Thymus (tissue), 11 donors: ENCODE data around the gene ZFPM1. TPM values are rescaled to one million over a fixed set of nuclear protein-coding genes. Genes with fewer than 3 reads are reported as not detected.
A peak's percentile ranks its signal among the peaks of the same experiment; 100 is the strongest.

Experiments used
- DNase-seq, 9 donors: peaks; one replicate each; pipeline ENCODE4 v3.0.0-alpha.2; 2013; ENCODE audit warnings: low spot score in 9 of 9, low read depth in 6 of 9, missing footprints in 1 of 9
- H3K27ac ChIP-seq, 2 donors: one replicate each; pipeline ENCODE4 v1.5.1; 2013; ENCODE audit warnings: control low read depth in 1 of 2, low read depth in 1 of 2, low read length in 1 of 2, mild to moderate bottlenecking in 1 of 2, moderate library complexity in 1 of 2
- H3K27me3 ChIP-seq, 2 donors: one replicate each; pipeline ENCODE4 v1.5.1; 2013; ENCODE audit warnings: low read length in 1 of 2; ENCODE audit not compliant: control insufficient read depth in 2 of 2, insufficient read depth in 1 of 2
- H3K36me3 ChIP-seq, 2 donors: one replicate each; pipeline ENCODE4 v1.5.1; 2013; ENCODE audit warnings: low read length in 1 of 2, mild to moderate bottlenecking in 1 of 2, moderate library complexity in 1 of 2; ENCODE audit not compliant: control insufficient read depth in 2 of 2, insufficient read depth in 2 of 2
- H3K4me1 ChIP-seq, 2 donors: one replicate each; pipeline ENCODE4 v1.5.1; 2013; ENCODE audit warnings: low read length in 2 of 2; ENCODE audit not compliant: control insufficient read depth in 2 of 2, insufficient read depth in 2 of 2
- H3K4me3 ChIP-seq, 2 donors: one replicate each; pipeline ENCODE4 v1.5.1; 2013; ENCODE audit warnings: low read length in 2 of 2, control low read depth in 1 of 2, mild to moderate bottlenecking in 1 of 2
- H3K9me3 ChIP-seq, 2 donors: one replicate each; pipeline ENCODE4 v1.5.1; 2013; ENCODE audit warnings: low read length in 1 of 2, mild to moderate bottlenecking in 1 of 2; ENCODE audit not compliant: control insufficient read depth in 2 of 2, insufficient read depth in 1 of 2
- WGBS: extraction: QIAGEN DNeasy Blood & Tissue Kit; methylation state at CpG from one replicate; pipeline ENCODE4 v1.1.7; 2013; 5-methylcytosine and 5-hydroxymethylcytosine counted together
- polyA plus RNA-seq: library from polyadenylated mRNA; stranded (reverse); fragments of 200-250 nt; gene quantifications from one replicate; pipeline ENCODE4 v1.2.3, GENCODE V29; 2013
- total RNA-seq: library from RNA; stranded (reverse); fragments of 120-200 nt; gene quantifications from one replicate; pipeline ENCODE4 v1.2.4, GENCODE V29; 2013
- donor health status: healthy.

Gene ZFPM1
- total and polyA plus RNA-seq, 2 donors: 1.6 to 4.2 TPM

GRCh38 chr16:88524274-88524972 is 71.3 kb downstream of the ZFPM1 start:
- peaks cover 2 to 23% of the 10 kb centered on the region in 2 donors for H3K36me3 ChIP-seq
- no peaks in the 10 kb centered on the region for H3K27me3 ChIP-seq
- DNase-seq: no peak
- 88% methylated on average over 18 of the region's 18 CpGs for WGBS
- no peak overlapping the region for H3K27ac ChIP-seq
- no peak overlapping the region for H3K4me3 ChIP-seq
- no peaks in the 10 kb centered on the region for H3K9me3 ChIP-seq
- H3K4me1 ChIP-seq: peaks cover 0 to 6% of the 10 kb centered on the region in 2 donors

DNA sequence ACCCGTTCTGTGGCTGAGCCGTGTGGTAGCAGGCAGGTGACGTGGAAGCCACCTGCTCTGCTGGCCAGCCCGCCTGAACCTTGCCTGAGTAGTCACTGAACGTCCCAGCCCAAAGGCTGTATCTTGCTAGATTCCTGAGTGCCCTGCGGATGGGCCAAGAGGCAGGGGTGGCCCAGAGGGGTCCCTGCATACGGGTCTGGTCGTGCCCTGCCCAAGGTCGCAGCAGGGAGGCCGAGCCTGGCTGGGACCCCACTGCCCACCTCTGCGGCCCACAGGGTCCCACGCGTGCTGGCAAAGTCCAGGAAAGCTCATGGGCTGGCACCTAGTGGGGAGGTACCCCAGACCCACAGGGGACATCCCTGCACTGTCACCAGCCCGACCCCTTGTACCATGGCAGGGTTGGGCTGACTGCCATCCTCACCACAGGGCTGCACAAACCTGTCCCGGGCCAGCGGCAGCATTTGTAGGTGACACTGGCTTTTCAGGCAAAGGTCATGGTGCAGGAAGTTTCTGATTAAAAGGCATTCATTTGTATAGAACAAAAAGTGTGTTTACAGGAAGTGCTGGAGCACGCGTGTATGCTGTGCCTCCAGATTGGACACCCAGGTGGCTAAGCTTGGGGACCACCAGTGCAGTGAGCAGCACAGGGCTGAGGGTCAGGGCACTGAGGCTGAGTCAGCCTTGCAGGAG is 72.0 kb downstream of the ZFPM1 start:
- no peak for DNase-seq
- no peaks in the 10 kb centered on the region for H3K27me3 ChIP-seq
- peaks cover 4 to 28% of the 10 kb centered on the region in 2 donors for H3K36me3 ChIP-seq
- no peak overlapping the region for H3K27ac ChIP-seq
- 84% methylated on average over 18 of the region's 18 CpGs for WGBS
- no peaks in the 10 kb centered on the region for H3K9me3 ChIP-seq
- no peak overlapping the region for H3K4me3 ChIP-seq
- peaks cover 0 to 8% of the 10 kb centered on the region in 2 donors for H3K4me1 ChIP-seq

- H3K27me3 ChIP-seq: no peaks in the 10 kb centered on the region
- peaks cover 0 to 10% of the 10 kb centered on the region in 2 donors for H3K4me1 ChIP-seq
- no peak for DNase-seq
- no peak overlapping the region for H3K27ac ChIP-seq
- 76% methylated on average over 17 of the region's 17 CpGs for WGBS
- peaks cover 6 to 29% of the 10 kb centered on the region in 2 donors for H3K36me3 ChIP-seq
- no peaks in the 10 kb centered on the region for H3K9me3 ChIP-seq
- no peak overlapping the region for H3K4me3 ChIP-seq
Measured at GRCh38 chr16:88525663-88525990, 72.5 kb downstream of the ZFPM1 start.

- H3K27ac ChIP-seq: peak overlapping the region in 1 of 2 donors; percentile 26
- H3K36me3 ChIP-seq: peaks cover 6 to 31% of the 10 kb centered on the region in 2 donors
- H3K9me3 ChIP-seq: no peaks in the 10 kb centered on the region
- no peaks in the 10 kb centered on the region for H3K27me3 ChIP-seq
- DNase-seq: no peak
- peaks cover 0 to 12% of the 10 kb centered on the region in 2 donors for H3K4me1 ChIP-seq
- no peak overlapping the region for H3K4me3 ChIP-seq
- 91% methylated on average over 29 of the region's 29 CpGs for WGBS
Measured at GRCh38 chr16:88526008-88526905, 73.2 kb downstream of the ZFPM1 start.

- no peak overlapping the region for H3K4me3 ChIP-seq
- H3K4me1 ChIP-seq: peaks cover 0 to 14% of the 10 kb centered on the region in 2 donors
- DNase-seq: no peak
- H3K36me3 ChIP-seq: peaks cover 6 to 31% of the 10 kb centered on the region in 2 donors
- 94% methylated on average over 9 of the region's 9 CpGs for WGBS
- H3K9me3 ChIP-seq: no peaks in the 10 kb centered on the region
- H3K27me3 ChIP-seq: no peaks in the 10 kb centered on the region
- H3K27ac ChIP-seq: no peak overlapping the region
Measured at GRCh38 chr16:88526906-88527185, 73.8 kb downstream of the ZFPM1 start.

DNA sequence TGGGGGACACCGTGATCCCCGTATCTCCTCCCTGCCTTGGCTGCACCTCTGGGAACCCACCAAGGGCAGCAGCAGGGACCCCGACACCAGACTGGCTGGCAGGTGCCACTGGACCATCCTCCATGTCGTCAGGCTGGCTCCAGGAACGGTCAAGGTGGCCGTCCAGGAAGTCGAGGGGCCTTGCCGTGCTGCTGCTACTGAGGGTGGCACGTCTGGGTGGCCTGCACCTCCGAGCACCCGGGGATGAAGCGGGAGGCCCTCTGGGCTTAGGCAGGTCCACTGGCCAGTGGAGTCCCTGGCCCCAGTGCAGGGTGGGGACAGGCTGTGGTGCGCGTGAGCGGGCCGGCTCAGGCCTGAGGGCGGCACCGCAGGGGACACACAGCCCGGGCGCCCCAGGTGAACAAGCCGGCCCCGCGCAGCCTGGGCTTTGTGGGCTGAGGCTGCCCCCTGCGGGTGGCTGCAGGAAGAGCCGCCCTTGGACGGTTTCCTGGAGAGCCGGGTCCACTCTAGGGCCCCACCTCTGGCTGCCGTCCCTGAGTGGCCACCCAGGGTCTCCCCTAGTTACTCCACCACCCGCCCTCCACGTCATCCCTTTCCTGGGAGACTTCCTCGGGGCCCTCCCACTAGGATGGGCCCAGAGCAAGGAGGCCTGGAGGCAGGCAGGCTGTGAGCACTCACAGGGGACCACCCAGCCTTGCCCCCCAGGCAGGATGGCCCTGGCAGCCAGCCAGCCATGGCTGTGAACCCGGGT is 74.3 kb downstream of the ZFPM1 start:
- peak in 6 of 9 donors; percentile 13 to 67 (median 41) for DNase-seq
- Histone ChIP-seq H3K4me1 (peaks cover 0 to 14% of the 10 kb centered on the region in 2 donors), H3K27me3 (no peaks in the 10 kb centered on the region), H3K27ac (no peak overlapping the region), H3K4me3 (no peak overlapping the region), H3K9me3 (no peaks in the 10 kb centered on the region), H3K36me3 (peaks cover 6 to 27% of the 10 kb centered on the region in 2 donors)
- WGBS: 51% methylated on average over 32 of the region's 32 CpGs

- Histone ChIP-seq H3K4me3 (no peak overlapping the region), H3K27ac (no peak overlapping the region), H3K36me3 (peaks cover 6 to 30% of the 10 kb centered on the region in 2 donors), H3K27me3 (no peaks in the 10 kb centered on the region), H3K9me3 (no peaks in the 10 kb centered on the region), H3K4me1 (peaks cover 0 to 14% of the 10 kb centered on the region in 2 donors)
- DNase-seq: no peak
- WGBS: 90% methylated on average over 30 of the region's 30 CpGs
Measured at GRCh38 chr16:88527937-88528743, 75.1 kb downstream of the ZFPM1 start.

DNA sequence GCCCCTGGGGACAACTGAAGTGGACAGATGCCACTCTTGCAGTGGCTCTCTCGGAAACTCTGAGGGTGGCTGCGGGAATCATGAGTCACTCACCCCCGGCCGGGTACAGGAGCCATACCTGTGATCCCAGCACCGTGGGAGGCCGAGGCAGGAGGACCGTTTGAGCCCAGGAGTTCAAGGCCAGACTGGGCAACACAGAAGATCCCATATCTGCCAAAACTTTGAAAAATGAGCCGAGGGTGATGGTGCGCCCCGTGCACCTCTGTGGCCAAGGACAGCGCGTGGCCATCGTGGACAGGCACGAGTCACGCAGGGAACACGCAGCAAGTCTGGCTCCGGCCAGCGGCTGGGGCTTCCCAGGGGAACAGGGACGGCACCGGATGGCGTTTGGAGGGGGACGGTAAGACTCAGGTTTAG is 75.8 kb downstream of the ZFPM1 start:
- 93% methylated on average over 22 of the region's 22 CpGs for WGBS
- no peak for DNase-seq
- H3K36me3 ChIP-seq: peaks cover 6 to 30% of the 10 kb centered on the region in 2 donors
- H3K4me1 ChIP-seq: peaks cover 0 to 14% of the 10 kb centered on the region in 2 donors
- H3K27me3 ChIP-seq: no peaks in the 10 kb centered on the region
- no peak overlapping the region for H3K27ac ChIP-seq
- H3K9me3 ChIP-seq: no peaks in the 10 kb centered on the region
- H3K4me3 ChIP-seq: no peak overlapping the region
